Subcutaneous abdominal adipose tissue (tissue), 5 donors: ENCODE data around the gene TBC1D2B.
"Not testable (repeated sequence)": the region's sequence is repeated elsewhere in the genome, so short reads cannot be mapped to it uniquely, and the experiment has no call there.

Source experiments
- H3K27ac ChIP-seq: one replicate; pipeline ENCODE4 v1.7.0; 2013; ENCODE audit warnings: low read depth, mild to moderate bottlenecking, inconsistent platforms, low read length, moderate library complexity
- H3K27me3 ChIP-seq, 5 donors: one replicate each; pipeline ENCODE4 v1.7.0; 2013; ENCODE audit warnings: low read length in 5 of 5, inconsistent platforms in 1 of 5; ENCODE audit not compliant: control insufficient read depth in 5 of 5, insufficient read depth in 4 of 5
- H3K36me3 ChIP-seq, 5 donors: one replicate each; pipeline ENCODE4 v1.7.0; 2013; ENCODE audit warnings: low read length in 5 of 5; ENCODE audit not compliant: control insufficient read depth in 5 of 5, insufficient read depth in 5 of 5
- H3K4me1 ChIP-seq, 5 donors: one replicate each; pipeline ENCODE4 v1.7.0; 2013; ENCODE audit warnings: low read length in 5 of 5, mild to moderate bottlenecking in 3 of 5, moderate library complexity in 1 of 5; ENCODE audit not compliant: control insufficient read depth in 5 of 5, insufficient read depth in 5 of 5
- H3K4me3 ChIP-seq, 5 donors: one replicate each; pipeline ENCODE4 v1.7.0; 2013; ENCODE audit warnings: low read length in 5 of 5, low read depth in 1 of 5
- H3K9ac ChIP-seq, 5 donors: one replicate each; pipeline ENCODE4 v1.7.0; 2013; ENCODE audit warnings: low read length in 5 of 5, mild to moderate bottlenecking in 4 of 5, moderate library complexity in 3 of 5
- H3K9me3 ChIP-seq, 5 donors: one replicate each; pipeline ENCODE4 v1.7.0; 2013; ENCODE audit warnings: low read length in 5 of 5; ENCODE audit not compliant: control insufficient read depth in 5 of 5
- donor health status: healthy.
- donor health status: healthy.
- donor health status: healthy.
- donor health status: healthy.
- donor health status: healthy.

TBC1D2B gene

GRCh38 chr15:77992356-77993222 is 84.9 kb downstream of the TBC1D2B start:
- Histone ChIP-seq H3K4me3 (no peak overlapping the region), H3K27ac (peak overlapping the region; percentile 92), H3K27me3 (no peaks in the 10 kb centered on the region), H3K9ac (peak overlapping the region in 1 of 5 donors; percentile 47), H3K36me3 (peaks cover 0 to 20% (median 6%) of the 10 kb centered on the region in 5 donors), H3K9me3 (no peaks in the 10 kb centered on the region), H3K4me1 (peaks cover 11 to 87% (median 72%) of the 10 kb centered on the region in 5 donors)

DNA sequence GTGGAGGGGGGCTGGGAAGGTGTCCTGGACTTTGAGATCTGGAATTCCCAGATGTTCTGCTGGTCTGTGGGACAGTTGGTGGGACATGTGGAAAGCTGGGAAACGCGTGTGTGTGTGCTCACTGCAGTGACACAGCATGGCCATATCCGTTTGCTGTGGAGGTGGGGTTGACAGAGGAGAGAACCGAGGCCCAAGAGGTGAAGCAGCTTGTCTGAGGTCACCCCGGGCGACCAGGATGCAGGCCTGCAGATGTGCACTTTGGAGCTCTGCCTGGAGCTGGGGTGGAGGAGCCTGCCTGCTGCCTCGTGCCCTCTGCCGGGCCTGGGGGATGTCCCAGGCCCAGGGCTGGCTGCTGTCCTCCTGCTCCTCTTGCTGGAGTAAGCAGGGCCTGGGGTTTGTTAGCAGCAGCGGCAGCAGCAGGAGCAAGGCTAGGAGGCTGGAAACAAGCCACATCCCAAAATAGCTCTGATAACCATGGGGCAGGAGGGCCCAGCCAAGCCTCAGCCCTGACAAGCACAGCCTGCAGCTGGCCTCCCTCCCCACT is 85.8 kb downstream of the TBC1D2B start:
- not testable (repeated sequence) for H3K9me3 ChIP-seq, H3K4me3 ChIP-seq, H3K27me3 ChIP-seq
- Histone ChIP-seq H3K4me1 (peaks cover 11 to 87% (median 72%) of the 10 kb centered on the region in 5 donors), H3K27ac (peak overlapping the region; percentile 67), H3K9ac (peak overlapping the region in 1 of 5 donors; percentile 48), H3K36me3 (peaks cover 0 to 11% (median 3%) of the 10 kb centered on the region in 5 donors)

DNA sequence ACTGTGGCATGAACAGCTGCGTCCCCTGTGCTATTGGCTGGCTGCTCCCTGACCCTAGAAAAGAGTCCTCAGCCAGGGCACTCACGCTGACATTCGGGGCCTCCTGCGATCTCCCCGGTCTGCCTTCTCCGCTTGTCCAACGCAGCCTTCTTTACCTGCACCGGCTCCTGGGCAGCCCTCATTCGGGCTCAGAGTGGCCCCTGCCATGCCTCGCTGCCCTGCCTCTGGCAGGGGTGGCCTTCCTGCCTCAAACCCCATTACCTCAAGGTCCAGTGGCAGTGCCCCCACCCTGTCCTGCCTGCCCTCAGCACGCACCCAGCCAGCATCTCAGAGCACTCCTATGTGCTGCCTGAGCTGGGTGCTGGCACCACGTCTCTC is 86.5 kb downstream of the TBC1D2B start:
- no peaks in the 10 kb centered on the region for H3K27me3 ChIP-seq
- no peaks in the 10 kb centered on the region for H3K9me3 ChIP-seq
- H3K9ac ChIP-seq: no peak overlapping the region
- H3K27ac ChIP-seq: peak overlapping the region; percentile 67
- H3K4me3 ChIP-seq: no peak overlapping the region
- peaks cover 0 to 5% (median 3%) of the 10 kb centered on the region in 5 donors for H3K36me3 ChIP-seq
- H3K4me1 ChIP-seq: peaks cover 11 to 80% (median 65%) of the 10 kb centered on the region in 5 donors

- H3K4me1 ChIP-seq: peaks cover 11 to 73% (median 59%) of the 10 kb centered on the region in 5 donors
- peaks cover 0 to 5% (median 3%) of the 10 kb centered on the region in 5 donors for H3K36me3 ChIP-seq
- no peak overlapping the region for H3K9ac ChIP-seq
- no peak overlapping the region for H3K4me3 ChIP-seq
- H3K27ac ChIP-seq: no peak overlapping the region
- H3K9me3 ChIP-seq: no peaks in the 10 kb centered on the region
- no peaks in the 10 kb centered on the region for H3K27me3 ChIP-seq
Observed at GRCh38 chr15:77989296-77990143, 88.0 kb downstream of the TBC1D2B start.

DNA sequence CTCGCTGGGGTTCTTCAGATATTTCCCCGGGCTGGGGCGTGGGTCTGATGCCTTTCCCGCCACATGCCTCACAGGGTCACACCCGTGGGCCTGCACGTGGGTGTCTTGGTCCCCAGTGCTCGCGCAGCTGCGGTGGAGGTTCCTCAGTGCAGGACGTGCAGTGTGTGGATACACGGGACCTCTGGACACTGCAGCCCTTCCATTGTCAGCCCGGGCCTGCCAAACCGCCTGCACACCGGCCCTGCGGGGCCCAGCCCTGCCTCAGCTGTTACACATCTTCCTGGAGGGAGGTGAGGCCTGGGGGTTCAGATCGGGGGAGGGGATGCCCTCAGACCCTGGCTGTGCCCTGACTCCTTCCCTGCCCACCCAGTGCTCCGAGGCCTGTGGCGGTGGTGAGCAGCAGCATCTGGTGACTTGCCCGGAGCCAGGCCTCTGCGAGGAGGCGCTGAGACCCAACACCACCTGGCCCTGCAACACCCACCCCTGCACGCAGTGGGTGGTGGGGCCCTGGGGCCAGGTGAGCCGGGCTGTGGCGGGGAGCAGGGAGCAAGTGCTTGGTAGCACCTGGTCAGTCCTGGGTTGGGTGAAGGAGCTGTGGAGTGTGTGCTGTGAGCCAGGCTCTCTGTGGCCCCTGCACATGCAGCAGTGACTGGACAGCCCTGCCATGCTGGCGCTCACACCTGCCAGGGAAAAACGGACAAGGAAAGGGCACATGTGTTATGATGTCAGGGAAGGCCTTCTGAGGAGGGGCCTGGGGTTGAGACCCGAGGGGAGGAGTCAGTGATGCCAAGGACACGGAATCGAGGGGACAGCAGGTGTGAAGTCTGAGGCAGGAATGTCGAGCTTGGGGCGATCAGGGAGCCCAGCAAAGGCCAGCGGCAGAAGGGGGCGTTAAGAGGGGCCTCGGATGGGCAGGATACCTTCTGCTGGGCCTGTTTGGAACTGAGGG is 88.9 kb downstream of the TBC1D2B start:
- Histone ChIP-seq H3K27ac (no peak overlapping the region), H3K9me3 (no peaks in the 10 kb centered on the region), H3K4me3 (no peak overlapping the region), H3K9ac (no peak overlapping the region), H3K27me3 (no peaks in the 10 kb centered on the region), H3K36me3 (peaks cover 0 to under 1% (median 0%) of the 10 kb centered on the region in 5 donors), H3K4me1 (peaks cover 9 to 67% (median 53%) of the 10 kb centered on the region in 5 donors)

DNA sequence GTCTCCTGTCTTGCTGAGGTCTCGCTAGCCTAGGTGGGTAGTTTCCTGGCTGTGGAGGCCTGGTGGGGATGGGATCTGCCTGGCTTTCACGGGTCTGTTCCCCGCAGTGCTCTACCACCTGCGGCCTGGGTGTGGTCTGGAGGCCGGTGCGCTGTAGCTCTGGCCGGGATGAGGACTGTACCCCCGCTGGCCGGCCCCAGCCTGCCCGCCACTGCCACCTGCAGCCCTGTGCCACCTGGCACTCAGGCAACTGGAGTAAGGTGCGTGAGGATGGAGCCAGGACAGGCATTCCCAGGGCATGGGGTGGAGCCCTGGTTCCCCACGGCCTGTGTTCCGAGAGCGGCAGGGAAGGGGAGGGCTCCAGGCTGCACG is 89.8 kb downstream of the TBC1D2B start:
- not testable (repeated sequence) for H3K27me3 ChIP-seq, H3K4me3 ChIP-seq, H3K36me3 ChIP-seq, H3K9ac ChIP-seq, H3K27ac ChIP-seq, H3K9me3 ChIP-seq
- H3K4me1 ChIP-seq: peaks cover 9 to 60% (median 45%) of the 10 kb centered on the region in 5 donors

DNA sequence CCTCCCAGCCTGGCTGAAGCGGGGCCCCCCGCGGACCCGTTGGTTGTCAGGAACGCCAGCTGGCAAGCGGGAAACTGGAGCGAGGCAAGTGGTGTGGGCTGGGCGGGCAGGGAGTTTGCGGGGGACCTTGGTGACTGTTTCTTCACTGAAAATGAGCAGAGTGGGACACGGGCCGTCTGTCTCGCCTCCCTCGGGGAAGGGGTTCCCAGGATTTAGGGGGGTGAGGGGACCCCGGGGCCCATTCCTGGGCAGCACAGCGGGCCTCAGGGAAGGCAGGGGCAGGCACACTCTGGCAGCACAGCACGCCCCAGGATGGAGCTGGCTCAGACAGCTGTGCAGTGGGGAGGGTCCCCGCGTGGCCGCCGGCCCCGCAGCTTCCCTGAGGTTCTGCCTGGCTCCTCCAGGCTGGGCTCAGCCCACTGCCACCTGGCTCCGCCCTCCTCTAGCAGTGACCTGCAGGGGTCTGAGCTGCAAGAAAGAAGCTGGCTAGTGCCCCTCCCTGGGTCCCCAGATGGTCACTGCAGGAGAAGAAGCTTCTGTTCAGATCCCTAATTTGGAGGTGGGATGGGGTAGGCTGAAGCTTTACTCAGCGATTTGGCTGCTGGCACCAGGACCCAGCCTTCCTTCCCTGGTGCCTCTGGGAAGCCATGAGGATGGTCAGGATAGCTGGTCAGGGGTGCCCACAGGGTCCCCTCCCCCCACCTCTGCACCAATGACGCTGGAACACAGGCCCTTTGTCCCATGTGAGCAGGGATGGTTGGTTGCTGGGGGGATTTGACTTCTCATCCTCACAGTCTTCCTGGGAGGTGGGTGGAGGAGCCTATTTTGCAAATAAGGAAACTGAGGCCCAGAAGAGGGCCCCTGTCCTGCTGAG is 90.4 kb downstream of the TBC1D2B start:
- H3K9me3 ChIP-seq: no peaks in the 10 kb centered on the region
- H3K36me3 ChIP-seq: no peaks in the 10 kb centered on the region
- H3K27ac ChIP-seq: no peak overlapping the region
- no peak overlapping the region for H3K4me3 ChIP-seq
- H3K4me1 ChIP-seq: peaks cover 9 to 56% (median 41%) of the 10 kb centered on the region in 5 donors
- no peak overlapping the region for H3K9ac ChIP-seq
- H3K27me3 ChIP-seq: no peaks in the 10 kb centered on the region

- no peak overlapping the region for H3K9ac ChIP-seq
- no peaks in the 10 kb centered on the region for H3K9me3 ChIP-seq
- H3K4me1 ChIP-seq: peaks cover 7 to 45% (median 30%) of the 10 kb centered on the region in 5 donors
- H3K4me3 ChIP-seq: no peak overlapping the region
- no peak overlapping the region for H3K27ac ChIP-seq
- H3K36me3 ChIP-seq: no peaks in the 10 kb centered on the region
- H3K27me3 ChIP-seq: no peaks in the 10 kb centered on the region
Observed at GRCh38 chr15:77985931-77986480, 91.5 kb downstream of the TBC1D2B start.
